Endothelial cell (in vitro differentiated cells): ENCODE results near the gene ATP8B2. TPM values are rescaled to one million over a fixed set of nuclear protein-coding genes. Genes with fewer than 3 reads are reported as not detected.

Source experiments
- DNase-seq: peaks from one replicate; pipeline ENCODE4 v3.0.0; 2021; ENCODE audit warnings: low spot score
- H3K27ac Mint-ChIP-seq: one replicate; pipeline ENCODE4 v1.8.0; 2021; ENCODE audit warnings: mixed read lengths, inconsistent platforms; ENCODE audit not compliant: unreplicated experiment
- H3K27me3 Mint-ChIP-seq: one replicate; pipeline ENCODE4 v1.8.0; 2021; ENCODE audit warnings: mild to moderate bottlenecking, moderate library complexity, mixed read lengths, inconsistent platforms; ENCODE audit not compliant: unreplicated experiment
- H3K36me3 Mint-ChIP-seq: one replicate; pipeline ENCODE4 v1.8.0; 2021; ENCODE audit warnings: mild to moderate bottlenecking, low read depth, mixed read lengths, inconsistent platforms; ENCODE audit not compliant: unreplicated experiment
- H3K4me1 Mint-ChIP-seq: one replicate; pipeline ENCODE4 v1.8.0; 2021; ENCODE audit warnings: mild to moderate bottlenecking, mixed read lengths, inconsistent platforms; ENCODE audit not compliant: unreplicated experiment
- H3K4me3 Mint-ChIP-seq: one replicate; pipeline ENCODE4 v1.8.0; 2021; ENCODE audit warnings: mild to moderate bottlenecking, mixed read lengths, inconsistent platforms; ENCODE audit not compliant: unreplicated experiment
- H3K9me3 Mint-ChIP-seq: one replicate; pipeline ENCODE4 v1.8.0; 2021; ENCODE audit warnings: mixed read lengths, inconsistent platforms; ENCODE audit not compliant: unreplicated experiment
- CTCF ChIP-seq: fragments of 200-600 bp; sonication (generic); IDR thresholded peaks from one replicate; pipeline ENCODE4 v1.5.0; 2021; ENCODE audit warnings: antibody characterized with exemption; ENCODE audit not compliant: unreplicated experiment
- total RNA-seq: library from RNA; stranded (reverse); fragmentation: NEBNext Ultra II Directional; extraction: Animal tissue kit (Norgen Biotek cat#: 25700); gene quantifications from one replicate; pipeline ENCODE4 v1.2.1, GENCODE V29; 2021; ENCODE audit not compliant: unreplicated experiment

Gene ATP8B2
- total RNA-seq, 1 donor from 2014 or later, result 58.1 TPM

- no peaks in the 10 kb centered on the region for H3K27me3 Mint-ChIP-seq
Measured at GRCh38 chr1:154379301-154379700, 54.0 kb downstream of the ATP8B2 start.

DNA sequence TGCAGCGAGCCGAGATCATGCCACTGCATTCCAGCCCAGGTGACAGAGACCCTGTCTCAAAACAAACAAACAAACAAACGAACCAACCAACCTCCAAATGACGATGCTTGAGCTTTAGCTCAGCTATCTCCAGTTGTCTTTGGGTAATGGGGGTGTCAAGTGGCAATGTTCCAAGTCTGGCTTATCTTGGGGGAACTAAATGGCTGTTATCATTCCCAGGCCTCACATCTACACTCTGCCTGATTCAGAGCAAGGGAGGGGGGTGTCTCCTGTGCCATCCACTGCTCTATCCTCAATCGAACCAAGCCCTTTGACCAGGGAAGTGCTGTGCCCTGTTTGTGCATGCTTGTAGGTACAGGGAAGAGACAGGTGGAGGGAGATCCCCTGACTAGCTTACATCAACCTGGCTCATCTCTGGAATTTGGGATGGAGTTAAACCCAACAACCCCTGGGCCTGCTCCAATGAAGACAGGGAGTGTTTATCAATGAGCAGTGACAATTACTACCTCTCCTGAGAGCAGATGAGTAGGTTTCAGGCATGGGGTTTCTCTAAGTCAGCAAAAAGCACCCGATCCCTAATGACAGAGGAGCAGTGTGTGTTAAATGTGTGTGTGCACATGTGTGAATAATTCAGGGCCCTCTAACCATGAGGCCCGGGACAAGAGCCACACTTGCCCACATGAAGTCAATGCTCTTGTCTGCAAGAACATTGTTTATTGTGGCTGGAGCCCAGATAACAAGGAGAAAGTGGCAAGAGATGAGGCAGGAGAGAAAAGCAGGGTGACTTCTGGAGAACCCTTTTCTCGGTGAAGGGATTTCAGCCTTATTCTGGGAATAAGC is 59.5 kb downstream of the ATP8B2 start:
- Mint-ChIP-seq H3K4me1 (peaks cover 3% of the 10 kb centered on the region), H3K36me3 (no peaks in the 10 kb centered on the region), H3K27me3 (peaks cover 4% of the 10 kb centered on the region), H3K4me3 (no peak overlapping the region), H3K27ac (no peak overlapping the region), H3K9me3 (no peaks in the 10 kb centered on the region)
- TF ChIP-seq CTCF, result no peak
- no peak for DNase-seq

More at GRCh38 chr1:154379301-154379700, 54.0 kb downstream of the ATP8B2 start:
- Mint-ChIP-seq H3K27ac (no peak overlapping the region), H3K36me3 (no peaks in the 10 kb centered on the region), H3K4me3 (no peak overlapping the region), H3K9me3 (no peaks in the 10 kb centered on the region), H3K4me1 (no peaks in the 10 kb centered on the region)
- TF ChIP-seq CTCF, result no peak
- no peak for DNase-seq

DNA sequence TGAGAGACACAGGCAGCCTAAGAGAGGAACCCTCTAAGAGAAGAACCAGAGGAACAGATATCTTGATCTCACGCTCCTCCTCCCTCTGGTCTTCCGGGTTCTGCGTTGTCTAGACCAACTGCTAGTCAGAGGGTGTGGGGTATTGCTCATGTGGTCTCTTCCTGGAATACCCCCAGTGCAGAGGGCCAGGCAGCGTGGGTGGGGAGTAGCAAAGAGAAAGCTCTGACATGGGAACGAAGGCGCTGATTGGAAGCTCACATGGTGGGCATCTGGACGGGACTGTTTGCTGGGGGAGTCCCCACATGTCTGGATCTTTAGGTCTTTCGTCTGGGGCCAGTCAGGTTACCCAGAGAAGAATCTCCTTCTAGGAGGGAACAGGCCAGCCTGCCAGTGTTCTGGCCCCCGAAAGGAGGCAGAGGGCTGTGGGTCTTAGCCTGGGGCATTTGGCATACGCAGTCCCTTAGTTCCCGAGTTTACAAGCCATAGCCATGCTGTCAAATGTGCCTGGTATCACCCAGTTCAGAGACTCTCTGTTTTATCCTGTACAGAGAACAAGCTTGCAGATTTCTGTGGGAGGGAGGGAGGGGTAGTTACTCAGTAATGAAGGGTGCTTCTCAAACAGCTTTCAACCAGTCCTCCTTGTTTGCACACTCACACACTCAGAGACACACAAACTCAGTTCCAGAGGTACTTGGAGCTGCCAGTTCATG is 61.5 kb downstream of the ATP8B2 start:
- no peak overlapping the region for H3K4me3 Mint-ChIP-seq
- H3K9me3 Mint-ChIP-seq, result no peaks in the 10 kb centered on the region
- H3K27me3 Mint-ChIP-seq, result peaks cover 4% of the 10 kb centered on the region
- no peaks in the 10 kb centered on the region for H3K36me3 Mint-ChIP-seq
- TF ChIP-seq CTCF, result no peak
- no peak overlapping the region for H3K27ac Mint-ChIP-seq
- DNase-seq, result no peak
- peaks cover 3% of the 10 kb centered on the region for H3K4me1 Mint-ChIP-seq

DNA sequence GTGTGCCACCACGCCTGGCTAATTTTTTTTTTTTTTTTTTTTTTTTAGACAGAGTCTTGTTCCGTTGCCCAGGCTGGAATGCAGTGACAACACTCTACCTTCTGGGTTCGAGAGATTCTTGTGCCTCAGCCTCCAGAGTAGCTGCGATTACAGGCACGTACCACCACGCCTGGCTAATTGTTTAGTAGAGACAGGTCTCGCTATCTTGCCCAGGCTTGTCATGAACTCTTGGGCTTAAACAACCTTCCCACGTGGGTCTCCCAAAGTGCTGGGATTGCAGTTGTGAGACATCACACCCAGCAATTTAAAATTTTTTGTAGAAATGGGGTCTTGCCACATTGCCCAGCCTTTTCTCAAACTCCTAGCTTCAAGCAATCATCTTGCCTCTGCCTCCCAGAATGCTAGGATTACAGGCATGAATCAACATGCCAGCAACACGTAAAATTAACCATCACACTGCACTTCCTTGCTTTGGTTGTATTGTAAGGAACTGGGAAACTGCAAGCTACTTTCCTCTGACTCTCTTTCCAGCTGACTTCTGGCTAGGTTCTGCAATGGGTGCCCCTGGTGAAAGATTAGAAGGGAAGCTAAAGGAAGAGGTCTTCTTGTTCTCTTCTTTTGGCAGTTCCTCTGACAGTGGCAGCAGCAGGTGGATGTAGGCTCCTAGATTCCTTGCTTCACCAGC is 65.9 kb downstream of the ATP8B2 start:
- no peak for TF ChIP-seq CTCF
- Mint-ChIP-seq H3K36me3 (no peaks in the 10 kb centered on the region), H3K9me3 (no peaks in the 10 kb centered on the region), H3K27me3 (peaks cover 4% of the 10 kb centered on the region), H3K4me3 (no peak overlapping the region), H3K27ac (no peak overlapping the region), H3K4me1 (no peaks in the 10 kb centered on the region)
- no peak for DNase-seq
